GM19240 (cell line): ENCODE measurements around the gene PDIA4.
"Not testable (repeated sequence)": the region's sequence is repeated elsewhere in the genome, so short reads cannot be mapped to it uniquely, and the experiment has no call there.

ENCODE experiments used
- DNase-seq: peaks from one replicate; pipeline ENCODE4 v3.0.0; 2011; ENCODE audit warnings: low spot score; ENCODE audit not compliant: insufficient read length

PDIA4 gene

GRCh38 chr7:149028346-149029109, at the start of gene PDIA4:
Gene PDIA4 (minus strand): TSS chr7:149028505. CDS start chr7:149028408, 97 bp downstream.
- DNase-seq = peak; percentile 96

GRCh38 chr7:149077594-149077993, 49.3 kb upstream of the PDIA4 start:
- DNase-seq = no peak

GRCh38 chr7:149075286-149075685, 47.0 kb upstream of the PDIA4 start:
- DNase-seq = no peak

- DNase-seq = no peak
These were observed 46.0 kb upstream of the PDIA4 start for GRCh38 chr7:149074116-149074885.

- no peak for DNase-seq
These were observed 44.1 kb upstream of the PDIA4 start for GRCh38 chr7:149072438-149072775.

GRCh38 chr7:149071641-149072437, 43.5 kb upstream of the PDIA4 start:
- no peak for DNase-seq

GRCh38 chr7:149071182-149071635, 42.9 kb upstream of the PDIA4 start:
- no peak for DNase-seq

GRCh38 chr7:149070372-149071125, 42.2 kb upstream of the PDIA4 start:
- DNase-seq = no peak

GRCh38 chr7:149067869-149068268, 39.6 kb upstream of the PDIA4 start:
- DNase-seq = no peak

GRCh38 chr7:149063476-149063875, 35.2 kb upstream of the PDIA4 start:
- no peak for DNase-seq

- DNase-seq = not testable (repeated sequence)
These were observed 34.1 kb upstream of the PDIA4 start for GRCh38 chr7:149062217-149062899.

- DNase-seq = no peak
These were observed 31.9 kb upstream of the PDIA4 start for GRCh38 chr7:149060156-149060555.

- no peak for DNase-seq
These were observed 25.6 kb upstream of the PDIA4 start for GRCh38 chr7:149053885-149054284.

- no peak for DNase-seq
These were observed 25.1 kb upstream of the PDIA4 start for GRCh38 chr7:149053384-149053783.

- DNase-seq = no peak
These were observed 22.6 kb upstream of the PDIA4 start for GRCh38 chr7:149050941-149051340.

- DNase-seq = no peak
These were observed 20.5 kb upstream of the PDIA4 start for GRCh38 chr7:149048805-149049204.

GRCh38 chr7:149046416-149046815, 18.1 kb upstream of the PDIA4 start:
- DNase-seq = no peak

GRCh38 chr7:149043936-149044335, 15.6 kb upstream of the PDIA4 start:
- DNase-seq = no peak

GRCh38 chr7:149041350-149041749, 13.0 kb upstream of the PDIA4 start:
- no peak for DNase-seq

- not testable (repeated sequence) for DNase-seq
These were observed 10.3 kb upstream of the PDIA4 start for GRCh38 chr7:149038641-149039040.

- no peak for DNase-seq
These were observed 8.4 kb upstream of the PDIA4 start for GRCh38 chr7:149036676-149037075.
